ENCODE data around the gene MPP3. TPM values are rescaled to one million over a fixed set of nuclear protein-coding genes. Genes with fewer than 3 reads are reported as not detected.

MPP3 gene
- total RNA-seq, 4 donors from 2014 or later = 6.8 to 10.7 (median 7.5) TPM

DNA sequence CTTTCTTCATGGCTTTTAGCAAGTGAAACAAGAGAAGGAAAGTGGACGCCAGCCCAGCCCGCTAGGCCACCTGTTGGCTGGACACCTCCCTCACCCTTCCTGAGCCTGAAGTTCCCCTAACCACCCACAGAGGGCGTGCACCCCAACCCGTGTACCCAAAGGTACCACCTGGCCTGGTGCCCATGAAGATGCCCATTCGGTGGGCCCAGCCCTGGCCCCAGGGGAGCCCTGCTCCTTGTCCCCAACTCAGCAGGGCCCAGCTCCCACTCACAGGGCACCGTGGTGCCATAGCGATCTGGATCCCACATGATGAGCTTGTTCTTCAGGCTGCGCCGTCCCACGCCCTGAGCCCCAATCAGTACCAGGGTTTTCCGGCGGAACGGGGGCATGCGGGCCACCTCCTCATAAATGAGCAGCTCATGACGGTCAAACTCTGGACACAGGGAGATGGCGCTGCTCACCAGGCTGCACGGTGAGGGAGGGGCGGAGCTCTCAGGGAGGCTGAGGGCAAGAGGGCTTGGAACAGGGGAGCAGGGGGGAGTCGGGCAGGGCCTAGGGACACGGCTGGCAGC lies 47.6 kb upstream of the MPP3 start:
- Histone ChIP-seq H3K27me3 (no peaks in the 10 kb centered on the region), H3K4me3 (no peak overlapping the region), H3K36me3 (no peaks in the 10 kb centered on the region), H3K4me1 (peaks cover 4 to 7% (median 6%) of the 10 kb centered on the region in 4 donors), H3K27ac (no peak overlapping the region), H3K9me3 (no peaks in the 10 kb centered on the region)
- peak; percentile 66 for DNase-seq
- in situ Hi-C loops (cut with MboI; ENCODE audit: low pct_ligation_motif_present in 1 of 4, low pct_unique_long_range_greater_than_20kb in 1 of 4, low sequenced_read_pairs in 3 of 4) (loop anchor here in 1 of 4 donors (25.0 kb wide), 1 partner anchor 107 kb away; no protein-coding TSS in a partner anchor), intact Hi-C loops (cut with DNase I; ENCODE audit: low total_unique reads) (no loop called here)
- 74 to 83% methylated on average over 1 to 17 of the region's 20 CpGs for WGBS, 2 donors (ENCODE audit: low coverage in 1 of 2)
- TF ChIP-seq EP300 (IDR thresholded peaks at IDR 0.05; ENCODE audit: low read depth) = no peak
- TF ChIP-seq, protein P1, sequence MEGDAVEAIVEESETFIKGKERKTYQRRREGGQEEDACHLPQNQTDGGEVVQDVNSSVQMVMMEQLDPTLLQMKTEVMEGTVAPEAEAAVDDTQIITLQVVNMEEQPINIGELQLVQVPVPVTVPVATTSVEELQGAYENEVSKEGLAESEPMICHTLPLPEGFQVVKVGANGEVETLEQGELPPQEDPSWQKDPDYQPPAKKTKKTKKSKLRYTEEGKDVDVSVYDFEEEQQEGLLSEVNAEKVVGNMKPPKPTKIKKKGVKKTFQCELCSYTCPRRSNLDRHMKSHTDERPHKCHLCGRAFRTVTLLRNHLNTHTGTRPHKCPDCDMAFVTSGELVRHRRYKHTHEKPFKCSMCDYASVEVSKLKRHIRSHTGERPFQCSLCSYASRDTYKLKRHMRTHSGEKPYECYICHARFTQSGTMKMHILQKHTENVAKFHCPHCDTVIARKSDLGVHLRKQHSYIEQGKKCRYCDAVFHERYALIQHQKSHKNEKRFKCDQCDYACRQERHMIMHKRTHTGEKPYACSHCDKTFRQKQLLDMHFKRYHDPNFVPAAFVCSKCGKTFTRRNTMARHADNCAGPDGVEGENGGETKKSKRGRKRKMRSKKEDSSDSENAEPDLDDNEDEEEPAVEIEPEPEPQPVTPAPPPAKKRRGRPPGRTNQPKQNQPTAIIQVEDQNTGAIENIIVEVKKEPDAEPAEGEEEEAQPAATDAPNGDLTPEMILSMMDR (IDR thresholded peaks at IDR 0.05) = peak; percentile 70 to 85 (median 80)

DNA sequence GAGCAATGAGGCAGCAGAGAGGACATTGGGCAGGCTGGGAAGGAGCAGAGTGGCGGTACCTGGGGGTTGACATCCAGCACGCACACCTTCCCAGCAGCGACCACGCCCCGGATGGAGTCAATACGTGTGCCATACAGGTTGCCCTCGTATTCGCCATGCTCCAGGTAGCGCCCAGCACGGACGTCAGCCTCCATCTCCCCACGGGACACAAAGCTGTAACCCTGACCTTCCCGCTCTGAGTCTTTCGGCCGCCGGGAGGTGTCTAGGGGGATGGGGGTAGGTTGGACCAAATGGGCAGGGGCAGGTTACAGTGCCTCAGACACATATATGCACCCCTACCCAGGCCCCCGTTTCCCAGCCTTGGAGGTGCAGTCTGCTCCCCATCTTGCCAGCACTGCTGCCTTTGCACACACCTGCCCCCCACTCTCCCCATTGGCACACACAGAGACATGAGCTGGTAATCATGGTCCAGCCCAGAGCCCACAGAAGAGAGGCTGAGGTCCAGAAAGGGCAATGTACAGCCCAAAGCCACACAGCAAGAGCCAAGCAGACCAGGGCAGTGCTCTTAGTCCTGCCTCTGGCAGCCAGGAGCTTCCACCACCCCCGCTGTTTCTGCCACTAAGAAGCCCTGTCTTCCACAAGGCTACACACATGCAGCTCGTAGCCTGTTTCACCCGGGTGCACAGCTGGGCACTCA lies 46.9 kb upstream of the MPP3 start:
- no peaks in the 10 kb centered on the region for H3K36me3 ChIP-seq
- H3K9me3 ChIP-seq = no peaks in the 10 kb centered on the region
- no peak for DNase-seq

DNA sequence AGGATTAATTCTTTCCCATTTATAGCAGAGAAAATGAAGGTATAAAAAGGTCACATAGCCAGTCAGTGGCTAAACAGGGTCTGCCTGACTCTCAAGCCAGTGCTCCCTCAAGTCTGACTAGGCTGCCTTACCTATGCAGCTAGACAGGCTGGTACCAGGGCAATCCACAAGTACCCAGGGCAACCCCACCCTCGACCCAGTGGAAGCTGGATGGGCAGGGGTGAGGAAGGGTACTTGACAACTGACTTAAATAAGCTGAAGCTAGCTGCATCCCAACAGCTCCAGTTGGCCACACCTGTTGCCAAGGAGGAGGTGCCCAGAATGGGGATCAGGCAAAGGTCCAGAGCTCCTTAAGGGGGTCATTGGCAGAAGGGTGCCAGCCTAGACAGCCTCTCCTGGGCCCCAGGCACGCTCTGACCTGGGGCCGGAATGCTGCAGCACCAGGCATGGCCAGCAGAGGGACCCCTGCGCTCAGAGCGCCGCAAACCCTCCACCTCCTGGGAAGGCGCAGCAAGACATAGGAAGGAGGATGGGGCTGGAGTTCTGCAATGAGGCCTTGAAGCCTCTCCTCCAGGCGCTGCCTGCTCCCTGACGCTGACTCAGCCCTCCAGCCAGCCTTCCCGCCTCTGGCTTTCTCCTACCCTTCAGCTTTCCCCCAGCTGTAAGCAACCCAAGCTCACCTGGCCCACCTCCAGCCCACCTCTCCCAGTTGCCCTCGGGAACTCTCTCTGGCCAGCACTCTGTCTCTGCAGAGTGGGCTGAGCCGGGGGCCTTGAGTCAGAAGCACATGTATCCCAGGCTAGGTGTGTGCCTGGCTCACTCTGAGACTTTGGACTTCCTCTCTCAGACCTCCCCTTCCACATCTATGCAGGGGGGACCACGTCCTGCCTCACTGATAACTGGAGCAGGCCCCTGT lies 45.6 kb upstream of the MPP3 start:
- intact Hi-C loops (cut with DNase I; ENCODE audit: low total_unique reads) = no loop called here
- peak; percentile 82 for DNase-seq
- Histone ChIP-seq H3K27ac (peak overlapping the region in 1 of 4 donors; percentile 0), H3K4me3 (no peak overlapping the region), H3K27me3 (no peaks in the 10 kb centered on the region), H3K4me1 (peaks cover 7 to 24% (median 16%) of the 10 kb centered on the region in 4 donors), H3K36me3 (no peaks in the 10 kb centered on the region), H3K9me3 (no peaks in the 10 kb centered on the region)
- TF ChIP-seq POLR2A (IDR thresholded peaks at IDR 0.05) = no peak
- TF ChIP-seq, protein P1 (IDR thresholded peaks at IDR 0.05) = peak; percentile 90 to 97 (median 96)
- in situ Hi-C loops (cut with MboI; ENCODE audit: low pct_ligation_motif_present in 1 of 4, low pct_unique_long_range_greater_than_20kb in 1 of 4, low sequenced_read_pairs in 3 of 4) = loop anchor here in 1 of 4 donors (25.0 kb wide), 1 partner anchor 109 kb away; no protein-coding TSS in a partner anchor
- 28% methylated on average over 8 of the region's 13 CpGs; no CpG with 5 or more reads in 1 of the 2 donors for WGBS, 2 donors (ENCODE audit: low coverage in 1 of 2)

More for the DNA sequence above, 46.9 kb upstream of the MPP3 start:
- H3K27ac ChIP-seq = no peak overlapping the region
- peaks cover 4 to 11% (median 8%) of the 10 kb centered on the region in 4 donors for H3K4me1 ChIP-seq
- intact Hi-C loops (cut with DNase I; ENCODE audit: low total_unique reads) (no loop called here), in situ Hi-C loops (cut with MboI; ENCODE audit: low pct_ligation_motif_present in 1 of 4, low pct_unique_long_range_greater_than_20kb in 1 of 4, low sequenced_read_pairs in 3 of 4) (loop anchor here in 1 of 4 donors (25.0 kb wide), 1 partner anchor 107 kb away; no protein-coding TSS in a partner anchor)
- no peak overlapping the region for H3K4me3 ChIP-seq
- TF ChIP-seq EP300 (IDR thresholded peaks at IDR 0.05; ENCODE audit: low read depth) (no peak), POLR2AphosphoS5 (IDR thresholded peaks at IDR 0.05) (no peak), POLR2A (IDR thresholded peaks at IDR 0.05) (no peak)
- TF ChIP-seq, protein P1 (IDR thresholded peaks at IDR 0.05) = no peak
- 79% methylated on average over 16 of the region's 20 CpGs; no CpG with 5 or more reads in 1 of the 2 donors for WGBS, 2 donors (ENCODE audit: low coverage in 1 of 2)
- H3K27me3 ChIP-seq = no peaks in the 10 kb centered on the region
